IMR-90 (cell line): Measurements from ENCODE around the gene GSK3B.

ENCODE experiments used
- BHLHE40 ChIP-seq: fragments of 150-350 bp; IDR thresholded peaks from 2 replicates; pipeline ENCODE4 v1.6.1; 2016; ENCODE audit warnings: mild to moderate bottlenecking, low read depth, low read length
- CEBPB ChIP-seq: IDR thresholded peaks from 2 replicates; pipeline ENCODE4 v1.6.1; 2012; ENCODE audit warnings: low read depth, low read length, improper control_type of control experiment
- CHD1 ChIP-seq: IDR thresholded peaks from 2 replicates; pipeline ENCODE4 v1.6.1; 2012; ENCODE audit warnings: low read depth, low read length, improper control_type of control experiment
- FOS ChIP-seq: fragments of 150-350 bp; IDR thresholded peaks from 2 replicates; pipeline ENCODE4 v1.6.1; 2016; ENCODE audit warnings: low read depth, low read length
- MAFK ChIP-seq: IDR thresholded peaks from 2 replicates; pipeline ENCODE4 v1.6.1; 2012; ENCODE audit warnings: low read depth, low read length, improper control_type of control experiment
- MAZ ChIP-seq: IDR thresholded peaks from 2 replicates; pipeline ENCODE4 v1.6.1; 2012; ENCODE audit warnings: low read depth, mild to moderate bottlenecking, low read length, improper control_type of control experiment, moderate library complexity, borderline replicate concordance
- POLR2A ChIP-seq: IDR thresholded peaks from 2 replicates; pipeline ENCODE4 v1.6.1; 2012; ENCODE audit warnings: mild to moderate bottlenecking, low read depth, low read length
- RAD21 ChIP-seq: IDR thresholded peaks from 2 replicates; pipeline ENCODE4 v1.6.1; 2012; ENCODE audit warnings: low read length, improper control_type of control experiment
- RCOR1 ChIP-seq: IDR thresholded peaks from 2 replicates; pipeline ENCODE4 v1.6.1; 2012; ENCODE audit warnings: mild to moderate bottlenecking, low read length, improper control_type of control experiment; ENCODE audit not compliant: insufficient replicate concordance
- RFX5 ChIP-seq: IDR thresholded peaks from 2 replicates; pipeline ENCODE4 v1.8.0; 2012; ENCODE audit warnings: low read depth, mild to moderate bottlenecking, low read length, moderate library complexity
- SMC3 ChIP-seq: fragments of 150-350 bp; IDR thresholded peaks from 2 replicates; pipeline ENCODE4 v1.6.1; 2016; ENCODE audit warnings: low read depth, mild to moderate bottlenecking, antibody characterized with exemption, low read length, moderate library complexity
- TF ChIP-seq, protein P1 (sequence below): conservative IDR thresholded peaks from 2 replicates; pipeline ENCODE4 v1.5.1; 2012; ENCODE audit warnings: mild to moderate bottlenecking, low read depth, low read length, improper control_type of control experiment

DNA sequence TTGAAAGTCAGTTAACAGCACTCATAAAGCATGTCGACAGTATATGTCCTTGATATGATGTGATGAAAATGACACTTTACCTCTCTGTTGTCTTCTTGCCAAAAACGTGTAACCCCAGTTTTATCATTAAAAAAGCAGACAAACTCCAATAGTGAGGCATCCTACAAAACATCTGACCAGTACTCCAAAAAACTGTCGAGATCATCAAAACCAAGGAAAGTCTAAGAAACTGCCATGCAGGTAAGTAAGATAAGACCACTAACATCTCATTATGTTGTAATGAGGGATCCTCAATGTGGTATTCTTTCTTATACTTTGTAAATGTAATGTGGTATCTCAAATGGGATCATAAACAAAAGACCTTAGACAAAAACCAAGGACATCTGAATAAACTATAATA lies 160.0 kb downstream of the GSK3B start:
- no peak for TF ChIP-seq POLR2A
- no peak for TF ChIP-seq RAD21
- TF ChIP-seq, protein P1, sequence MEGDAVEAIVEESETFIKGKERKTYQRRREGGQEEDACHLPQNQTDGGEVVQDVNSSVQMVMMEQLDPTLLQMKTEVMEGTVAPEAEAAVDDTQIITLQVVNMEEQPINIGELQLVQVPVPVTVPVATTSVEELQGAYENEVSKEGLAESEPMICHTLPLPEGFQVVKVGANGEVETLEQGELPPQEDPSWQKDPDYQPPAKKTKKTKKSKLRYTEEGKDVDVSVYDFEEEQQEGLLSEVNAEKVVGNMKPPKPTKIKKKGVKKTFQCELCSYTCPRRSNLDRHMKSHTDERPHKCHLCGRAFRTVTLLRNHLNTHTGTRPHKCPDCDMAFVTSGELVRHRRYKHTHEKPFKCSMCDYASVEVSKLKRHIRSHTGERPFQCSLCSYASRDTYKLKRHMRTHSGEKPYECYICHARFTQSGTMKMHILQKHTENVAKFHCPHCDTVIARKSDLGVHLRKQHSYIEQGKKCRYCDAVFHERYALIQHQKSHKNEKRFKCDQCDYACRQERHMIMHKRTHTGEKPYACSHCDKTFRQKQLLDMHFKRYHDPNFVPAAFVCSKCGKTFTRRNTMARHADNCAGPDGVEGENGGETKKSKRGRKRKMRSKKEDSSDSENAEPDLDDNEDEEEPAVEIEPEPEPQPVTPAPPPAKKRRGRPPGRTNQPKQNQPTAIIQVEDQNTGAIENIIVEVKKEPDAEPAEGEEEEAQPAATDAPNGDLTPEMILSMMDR = no peak
- no peak for TF ChIP-seq MAZ
- no peak for TF ChIP-seq FOS
- no peak for TF ChIP-seq CEBPB
- TF ChIP-seq SMC3 = no peak
- TF ChIP-seq MAFK = peak; percentile 83
- TF ChIP-seq RFX5 = no peak
- TF ChIP-seq RCOR1 = no peak
- no peak for TF ChIP-seq BHLHE40
- no peak for TF ChIP-seq CHD1
